ENCODE measurements around the gene MAP3K7CL.

Gene MAP3K7CL

DNA sequence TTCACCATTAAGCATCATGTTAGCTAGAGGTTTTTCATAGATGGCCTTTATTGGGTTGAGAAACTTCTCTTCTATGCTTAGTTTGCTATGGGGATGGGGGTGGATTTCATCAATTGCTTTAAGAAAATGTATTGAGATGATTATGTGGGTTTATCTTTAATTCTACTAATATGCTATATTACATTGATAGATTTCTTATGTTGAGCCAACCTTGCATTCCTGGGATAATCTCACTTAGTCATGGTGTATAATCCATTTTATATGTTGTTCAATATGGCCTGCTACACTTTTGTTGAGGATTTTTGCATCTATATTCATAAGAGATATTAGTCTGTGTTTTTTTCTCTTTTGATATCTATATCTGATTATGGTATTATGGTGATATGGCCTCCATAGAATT lies 70.7 kb downstream of the MAP3K7CL start:
- H3K4me3 ChIP-seq (ENCODE audit: low read depth, low read length): no peak overlapping the region
- TF ChIP-seq, protein P1, sequence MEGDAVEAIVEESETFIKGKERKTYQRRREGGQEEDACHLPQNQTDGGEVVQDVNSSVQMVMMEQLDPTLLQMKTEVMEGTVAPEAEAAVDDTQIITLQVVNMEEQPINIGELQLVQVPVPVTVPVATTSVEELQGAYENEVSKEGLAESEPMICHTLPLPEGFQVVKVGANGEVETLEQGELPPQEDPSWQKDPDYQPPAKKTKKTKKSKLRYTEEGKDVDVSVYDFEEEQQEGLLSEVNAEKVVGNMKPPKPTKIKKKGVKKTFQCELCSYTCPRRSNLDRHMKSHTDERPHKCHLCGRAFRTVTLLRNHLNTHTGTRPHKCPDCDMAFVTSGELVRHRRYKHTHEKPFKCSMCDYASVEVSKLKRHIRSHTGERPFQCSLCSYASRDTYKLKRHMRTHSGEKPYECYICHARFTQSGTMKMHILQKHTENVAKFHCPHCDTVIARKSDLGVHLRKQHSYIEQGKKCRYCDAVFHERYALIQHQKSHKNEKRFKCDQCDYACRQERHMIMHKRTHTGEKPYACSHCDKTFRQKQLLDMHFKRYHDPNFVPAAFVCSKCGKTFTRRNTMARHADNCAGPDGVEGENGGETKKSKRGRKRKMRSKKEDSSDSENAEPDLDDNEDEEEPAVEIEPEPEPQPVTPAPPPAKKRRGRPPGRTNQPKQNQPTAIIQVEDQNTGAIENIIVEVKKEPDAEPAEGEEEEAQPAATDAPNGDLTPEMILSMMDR (IDR thresholded peaks at IDR 0.05; ENCODE audit: low read depth, low read length, missing control alignments): no peak
- no peak for DNase-seq (ENCODE audit: low read depth)

DNA sequence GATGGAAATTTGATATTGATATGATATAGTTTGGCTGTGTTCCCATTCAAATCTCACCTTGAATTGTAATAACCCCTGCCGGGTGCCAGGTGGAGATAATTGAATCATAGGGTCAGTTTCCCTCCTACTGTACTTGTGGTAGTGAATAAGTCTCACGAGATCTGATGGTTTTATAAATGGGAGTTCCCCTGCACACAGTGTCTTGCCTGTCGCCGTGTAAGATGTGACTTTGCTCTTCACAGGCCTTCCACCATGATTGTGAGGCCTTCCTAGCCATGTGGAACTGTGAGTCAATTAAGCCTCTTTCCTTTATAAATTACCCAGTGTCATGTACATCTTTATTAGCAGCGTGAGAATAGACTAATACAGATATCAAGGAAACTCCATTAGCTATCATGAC lies 74.6 kb downstream of the MAP3K7CL start:
- H3K4me3 ChIP-seq (ENCODE audit: low read depth, low read length): no peak overlapping the region
- TF ChIP-seq, protein P1 (IDR thresholded peaks at IDR 0.05; ENCODE audit: low read depth, low read length, missing control alignments): no peak
- no peak for DNase-seq (ENCODE audit: low read depth)

DNA sequence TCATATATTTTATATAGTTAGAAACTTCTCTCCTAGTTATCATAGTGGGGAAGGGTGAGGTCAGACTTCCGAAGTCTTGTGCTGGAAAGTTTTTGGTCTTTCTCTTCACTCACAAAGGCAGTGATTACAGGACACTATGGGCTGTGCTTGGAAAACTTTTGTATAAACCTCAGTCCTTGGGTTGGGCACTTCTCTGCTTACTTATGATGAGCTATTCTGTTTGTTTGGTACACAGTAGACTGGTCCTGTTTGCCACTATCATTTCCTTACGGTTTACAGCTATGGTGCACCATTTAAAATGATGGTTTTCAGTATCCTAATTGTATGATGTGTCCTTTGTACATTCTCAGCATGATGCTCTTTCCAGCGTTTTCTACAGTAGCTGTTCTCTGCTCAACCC lies 75.5 kb downstream of the MAP3K7CL start:
- DNase-seq (ENCODE audit: low read depth): no peak
- H3K4me3 ChIP-seq (ENCODE audit: low read depth, low read length): no peak overlapping the region
- TF ChIP-seq, protein P1 (IDR thresholded peaks at IDR 0.05; ENCODE audit: low read depth, low read length, missing control alignments): no peak

DNA sequence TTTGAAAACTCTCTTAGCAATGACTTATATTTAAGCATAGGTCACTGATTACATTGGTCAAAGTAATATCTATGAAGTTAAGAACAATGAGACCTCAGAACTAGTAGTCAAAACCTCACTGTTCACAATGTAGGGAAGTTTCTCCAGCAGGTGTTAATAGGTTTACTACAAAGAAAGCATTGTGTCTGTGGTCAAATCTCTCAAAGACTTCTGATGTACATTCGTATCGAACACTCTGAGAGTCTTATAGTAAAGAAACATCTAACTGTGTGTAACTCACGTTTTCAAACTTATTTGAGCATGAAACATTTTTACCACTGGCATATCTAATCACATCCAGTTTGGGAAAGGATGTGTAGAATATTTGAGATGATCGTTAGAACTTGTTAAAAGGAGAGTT lies 76.0 kb downstream of the MAP3K7CL start:
- DNase-seq (ENCODE audit: low read depth): no peak
- TF ChIP-seq, protein P1 (IDR thresholded peaks at IDR 0.05; ENCODE audit: low read depth, low read length, missing control alignments): no peak
- H3K4me3 ChIP-seq (ENCODE audit: low read depth, low read length): no peak overlapping the region

DNA sequence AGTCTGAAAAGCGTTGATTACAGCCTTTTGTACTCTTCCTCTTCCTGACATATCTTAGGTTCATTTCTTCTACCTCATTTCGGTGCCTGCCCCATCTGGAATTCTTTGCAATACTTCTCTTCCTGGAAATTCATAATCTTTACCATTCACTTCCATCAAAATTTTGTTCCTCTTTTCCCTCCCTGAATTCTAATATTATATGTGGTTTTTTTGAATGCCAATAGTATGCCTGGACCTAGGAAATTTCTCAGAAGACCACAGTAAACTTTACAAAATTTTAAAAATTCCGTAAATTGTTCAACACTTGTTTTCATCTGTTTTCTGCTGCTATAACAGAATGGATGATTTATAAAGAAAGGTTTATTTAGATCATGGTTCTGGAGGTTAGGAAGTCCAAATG lies 76.8 kb downstream of the MAP3K7CL start:
- no peak for DNase-seq (ENCODE audit: low read depth)
- TF ChIP-seq, protein P1 (IDR thresholded peaks at IDR 0.05; ENCODE audit: low read depth, low read length, missing control alignments): no peak
- H3K4me3 ChIP-seq (ENCODE audit: low read depth, low read length): no peak overlapping the region

DNA sequence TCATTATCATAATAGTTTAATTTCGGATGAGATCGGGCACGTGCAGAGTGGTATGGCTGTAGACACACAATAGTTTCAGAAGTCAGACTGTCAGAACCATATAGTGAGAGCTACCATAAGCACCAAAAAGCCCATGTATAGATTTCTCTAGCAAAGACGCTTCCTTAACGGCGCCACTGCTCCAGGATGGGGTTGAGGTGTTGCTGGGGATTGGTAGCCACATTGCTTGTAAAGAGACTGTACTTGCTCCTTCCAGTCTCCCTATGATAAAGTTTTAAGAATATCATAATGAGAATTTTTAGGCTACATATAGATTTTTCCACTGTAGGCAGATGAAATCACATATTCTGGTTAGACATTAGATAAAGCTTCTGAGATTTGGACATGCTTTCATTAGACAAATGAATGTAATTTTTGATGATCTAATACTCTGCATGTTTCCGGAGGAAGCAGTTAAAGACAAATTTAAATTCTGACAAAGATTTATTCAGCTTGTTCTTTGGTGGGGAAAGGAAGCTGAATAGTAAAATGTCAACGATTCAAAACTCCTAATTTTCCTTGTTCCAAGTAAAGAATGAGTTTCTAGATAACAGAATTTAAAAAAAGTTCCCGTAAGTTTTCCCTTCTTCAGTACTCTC lies 77.7 kb downstream of the MAP3K7CL start:
- H3K4me3 ChIP-seq (ENCODE audit: low read depth, low read length): no peak overlapping the region
- no peak for DNase-seq (ENCODE audit: low read depth)
- TF ChIP-seq, protein P1 (IDR thresholded peaks at IDR 0.05; ENCODE audit: low read depth, low read length, missing control alignments): no peak

DNA sequence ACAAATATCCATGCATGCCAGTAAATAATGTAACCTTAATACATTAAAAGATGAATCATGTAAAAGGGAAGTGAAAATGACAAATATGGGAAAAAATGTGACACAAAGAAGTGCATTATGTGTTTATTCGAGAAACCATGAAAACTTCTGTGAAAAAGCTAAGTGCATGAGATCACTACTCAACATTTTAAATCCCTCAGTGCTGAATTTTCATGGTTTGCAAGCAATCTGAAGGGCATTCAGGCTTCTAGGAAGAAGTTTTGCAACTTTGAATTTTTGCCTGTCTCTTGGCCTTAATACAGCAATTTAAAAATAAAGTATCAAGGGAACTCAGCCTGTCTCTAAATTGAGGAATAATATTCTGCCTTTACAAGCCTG lies 78.2 kb downstream of the MAP3K7CL start:
- DNase-seq (ENCODE audit: low read depth): no peak
- TF ChIP-seq, protein P1 (IDR thresholded peaks at IDR 0.05; ENCODE audit: low read depth, low read length, missing control alignments): no peak
- no peak overlapping the region for H3K4me3 ChIP-seq (ENCODE audit: low read depth, low read length)

All from GM12864 (cell line).